Measurements from ENCODE around the gene NKD2. TPM values are rescaled to one million over a fixed set of nuclear protein-coding genes. Genes with fewer than 3 reads are reported as not detected.

The NKD2 gene
- polyA plus RNA-seq, 1 donor (not counting 4 experiments of a cell fraction or from before 2014, with no cell fraction given) = not detected

- DNase-seq (ENCODE audit: low read depth, low spot score) = peak; percentile 7
- Histone ChIP-seq H3K9me1 (ENCODE audit: control insufficient read depth, extremely low read depth, insufficient read depth, low read length) (no peaks in the 10 kb centered on the region), H3K4me3 (ENCODE audit: control insufficient read depth in 2 of 3, extremely low read depth in 1 of 3, insufficient read depth in 2 of 3, low read depth in 1 of 3, low read length in 3 of 3) (no peak overlapping the region), H3K79me2 (ENCODE audit: control insufficient read depth, insufficient read depth, low read length) (no peaks in the 10 kb centered on the region), H3K36me3 (ENCODE audit: control insufficient read depth in 2 of 2, extremely low read depth in 1 of 2, insufficient read depth in 2 of 2, low read length in 2 of 2) (peaks cover 0 to 3% of the 10 kb centered on the region in 2 experiments), H3K27ac (ENCODE audit: control insufficient read depth, insufficient read depth, low read length) (no peak overlapping the region), H3K4me2 (ENCODE audit: control insufficient read depth, extremely low read depth, insufficient read depth, low read depth, low read length) (no peak overlapping the region), H3K9ac (ENCODE audit: control insufficient read depth, extremely low read depth, insufficient read depth, low read length) (no peak overlapping the region), H3K9me3 (ENCODE audit: control insufficient read depth, low read depth, low read length) (no peaks in the 10 kb centered on the region), H4K20me1 (ENCODE audit: control insufficient read depth, extremely low read depth, insufficient read depth, low read length) (no peaks in the 10 kb centered on the region), H2AFZ (ENCODE audit: control insufficient read depth, low read length) (no peak overlapping the region), H3K27me3 (ENCODE audit: control insufficient read depth, extremely low read depth, insufficient read depth, low read length) (no peaks in the 10 kb centered on the region), H3K4me1 (ENCODE audit: control insufficient read depth, extremely low read depth, insufficient read depth, low read length) (no peaks in the 10 kb centered on the region)
- dilution Hi-C loops (cut with MboI; ENCODE audit: extremely low pct_ligation_motif_present, low sequenced_read_pairs) = no loop called here
- FAIRE-seq = no peak
- TF ChIP-seq EZH2 (IDR thresholded peaks at IDR 0.05; ENCODE audit: low read length) (no peak), CTCF (optimal IDR thresholded peaks at IDR 0.05 in 1 of 3, IDR thresholded peaks at IDR 0.05 in 1 of 3, conservative IDR thresholded peaks at IDR 0.05 in 1 of 3; ENCODE audit: extremely low read depth in 1 of 3, insufficient read depth in 2 of 3, low read length in 3 of 3) (peak in 2 of 3 experiments; percentile 25 to 81)
These were observed 44.2 kb downstream of the NKD2 start for GRCh38 chr5:1052641-1053390.

GRCh38 chr5:1053391-1054017 lies 44.9 kb downstream of the NKD2 start:
- no peak for DNase-seq (ENCODE audit: low read depth, low spot score)
- dilution Hi-C loops (cut with MboI; ENCODE audit: extremely low pct_ligation_motif_present, low sequenced_read_pairs) = no loop called here
- no peak overlapping the region for H2AFZ ChIP-seq (ENCODE audit: control insufficient read depth, low read length)
- H3K27ac ChIP-seq (ENCODE audit: control insufficient read depth, insufficient read depth, low read length) = no peak overlapping the region
- no peak overlapping the region for H3K4me2 ChIP-seq (ENCODE audit: control insufficient read depth, extremely low read depth, insufficient read depth, low read depth, low read length)
- no peaks in the 10 kb centered on the region for H3K4me1 ChIP-seq (ENCODE audit: control insufficient read depth, extremely low read depth, insufficient read depth, low read length)
- peak in 1 of 3 experiments; percentile 2 for TF ChIP-seq CTCF (optimal IDR thresholded peaks at IDR 0.05 in 1 of 3, IDR thresholded peaks at IDR 0.05 in 1 of 3, conservative IDR thresholded peaks at IDR 0.05 in 1 of 3; ENCODE audit: extremely low read depth in 1 of 3, insufficient read depth in 2 of 3, low read length in 3 of 3)
- no peak for TF ChIP-seq EZH2 (IDR thresholded peaks at IDR 0.05; ENCODE audit: low read length)
- H3K9ac ChIP-seq (ENCODE audit: control insufficient read depth, extremely low read depth, insufficient read depth, low read length) = no peak overlapping the region
- peaks cover 0 to 3% of the 10 kb centered on the region in 2 experiments for H3K36me3 ChIP-seq (ENCODE audit: control insufficient read depth in 2 of 2, extremely low read depth in 1 of 2, insufficient read depth in 2 of 2, low read length in 2 of 2)
- H3K27me3 ChIP-seq (ENCODE audit: control insufficient read depth, extremely low read depth, insufficient read depth, low read length) = no peaks in the 10 kb centered on the region
- no peaks in the 10 kb centered on the region for H4K20me1 ChIP-seq (ENCODE audit: control insufficient read depth, extremely low read depth, insufficient read depth, low read length)
- H3K9me3 ChIP-seq (ENCODE audit: control insufficient read depth, low read depth, low read length) = no peaks in the 10 kb centered on the region
- no peaks in the 10 kb centered on the region for H3K9me1 ChIP-seq (ENCODE audit: control insufficient read depth, extremely low read depth, insufficient read depth, low read length)
- H3K79me2 ChIP-seq (ENCODE audit: control insufficient read depth, insufficient read depth, low read length) = no peaks in the 10 kb centered on the region
- FAIRE-seq = no peak
- no peak overlapping the region for H3K4me3 ChIP-seq (ENCODE audit: control insufficient read depth in 2 of 3, extremely low read depth in 1 of 3, insufficient read depth in 2 of 3, low read depth in 1 of 3, low read length in 3 of 3)
